Neural progenitor cell (in vitro differentiated cells): ENCODE results near the gene THSD4. TPM values are rescaled to one million over a fixed set of nuclear protein-coding genes. Genes with fewer than 3 reads are reported as not detected.

ENCODE experiments used
- DNase-seq: peaks from one replicate; pipeline ENCODE4 v3.0.0-alpha.2; 2016; ENCODE audit warnings: low spot score
- H2AFZ ChIP-seq: fragments of 200-600 bp; sonication (generic); replicated peaks from 2 replicates; pipeline ENCODE4 v1.6.1; 2016; ENCODE audit warnings: antibody characterized with exemption
- H3F3A ChIP-seq: fragments of 200-600 bp; sonication (generic); 2 replicates; pipeline ENCODE4 v1.6.1; 2016; ENCODE audit warnings: antibody characterized with exemption, low read depth
- H3K27ac ChIP-seq: fragments of 200-600 bp; sonication (generic); 2 replicates; pipeline ENCODE4 v1.5.1; 2016; ENCODE audit warnings: mild to moderate bottlenecking
- H3K27me3 ChIP-seq: fragments of 200-600 bp; sonication (generic); 2 replicates; pipeline ENCODE4 v1.6.1; 2016; ENCODE audit warnings: mild to moderate bottlenecking, moderate library complexity
- H3K36me3 ChIP-seq: fragments of 200-600 bp; sonication (generic); 2 replicates; pipeline ENCODE4 v1.5.1; 2016
- H3K4me1 ChIP-seq: fragments of 200-600 bp; sonication (generic); 2 replicates; pipeline ENCODE4 v1.6.1; 2016; ENCODE audit warnings: mixed run types
- H3K4me2 ChIP-seq: fragments of 200-600 bp; sonication (generic); 2 replicates; pipeline ENCODE4 v1.6.1; 2016
- H3K4me3 ChIP-seq: fragments of 200-600 bp; sonication (generic); 2 replicates; pipeline ENCODE4 v1.5.1; 2016
- H3K79me2 ChIP-seq: fragments of 200-600 bp; sonication (generic); 2 replicates; pipeline ENCODE4 v1.6.1; 2016; ENCODE audit warnings: low read depth
- H3K9ac ChIP-seq: fragments of 200-600 bp; sonication (generic); 2 replicates; pipeline ENCODE4 v1.6.1; 2016
- H3K9me3 ChIP-seq: fragments of 200-600 bp; sonication (generic); 2 replicates; pipeline ENCODE4 v1.5.1; 2016; ENCODE audit warnings: low read depth
- H4K20me1 ChIP-seq: fragments of 200-600 bp; sonication (generic); 2 replicates; pipeline ENCODE4 v1.6.1; 2016; ENCODE audit warnings: low read depth
- H3K27ac Mint-ChIP-seq: 3 replicates; pipeline ENCODE4 v1.8.0; 2021; ENCODE audit warnings: mixed read lengths
- H3K27me3 Mint-ChIP-seq: 2 replicates; pipeline ENCODE4 v1.8.0; 2022; ENCODE audit warnings: low read depth, mild to moderate bottlenecking, inconsistent platforms, moderate library complexity, mixed read lengths; ENCODE audit not compliant: insufficient read depth
- H3K36me3 Mint-ChIP-seq: 3 replicates; pipeline ENCODE4 v1.8.0; 2021; ENCODE audit warnings: mixed read lengths
- H3K4me1 Mint-ChIP-seq: 3 replicates; pipeline ENCODE4 v1.8.0; 2021; ENCODE audit warnings: mixed read lengths
- H3K4me3 Mint-ChIP-seq: 3 replicates; pipeline ENCODE4 v1.8.0; 2021; ENCODE audit warnings: mild to moderate bottlenecking, moderate library complexity, mixed read lengths
- H3K9me3 Mint-ChIP-seq: 3 replicates; pipeline ENCODE4 v1.8.0; 2020; ENCODE audit warnings: mixed read lengths
- EZH2 ChIP-seq: fragments of 200-600 bp; sonication (generic); IDR thresholded peaks from 2 replicates; pipeline ENCODE4 v1.6.1; 2017; ENCODE audit warnings: antibody characterized with exemption, mild to moderate bottlenecking, moderate library complexity
- EZH2phosphoT487 ChIP-seq: fragments of 200-600 bp; sonication (generic); IDR thresholded peaks from 2 replicates; pipeline ENCODE4 v1.6.1; 2017; ENCODE audit warnings: antibody characterized with exemption
- total RNA-seq: library from RNA; depleted of rRNA; stranded (reverse); fragments of >200 nt; gene quantifications from 2 replicates; pipeline ENCODE4 v1.2.3, GENCODE V29; 2015; ENCODE audit warnings: low replicate concordance
- TF ChIP-seq, protein P1 (sequence below): fragments of 200-600 bp; sonication (generic); IDR thresholded peaks from 2 replicates; pipeline ENCODE4 v1.5.1; 2017; ENCODE audit warnings: antibody characterized with exemption, mild to moderate bottlenecking

Gene THSD4
- total RNA-seq, 1 donor from 2014 or later = 2.4 TPM

DNA sequence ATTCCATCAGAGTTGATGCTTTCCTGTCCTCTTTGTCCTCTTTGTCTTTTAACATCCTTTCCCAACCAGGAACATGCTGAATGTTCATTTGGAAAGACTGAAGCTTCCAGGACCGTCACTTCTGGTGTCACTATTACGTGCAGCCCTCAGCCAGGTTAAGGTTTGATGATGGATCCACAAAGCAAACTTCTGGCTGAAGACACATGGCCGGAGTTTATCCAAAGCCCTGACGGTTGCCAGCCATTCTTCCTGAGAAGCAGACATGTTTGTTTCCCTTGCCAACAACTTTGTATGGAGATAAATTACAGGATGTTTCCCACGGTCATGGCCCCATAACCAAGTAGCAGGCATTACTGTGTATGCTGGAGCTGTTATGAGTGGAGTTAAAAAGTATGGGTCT, 236.9 kb downstream of the THSD4 start:
- Histone ChIP-seq H4K20me1 (no peaks in the 10 kb centered on the region), H3K79me2 (no peaks in the 10 kb centered on the region), H3K9ac (no peak overlapping the region), H3K27ac (no peak overlapping the region), H2AFZ (no peak overlapping the region), H3K4me2 (no peak overlapping the region), H3F3A (no peaks in the 10 kb centered on the region), H3K36me3 (no peaks in the 10 kb centered on the region), H3K4me1 (peaks cover 1% of the 10 kb centered on the region), H3K27me3 (no peaks in the 10 kb centered on the region), H3K9me3 (no peaks in the 10 kb centered on the region), H3K4me3 (no peak overlapping the region)
- Mint-ChIP-seq H3K4me1 (peaks cover 11% of the 10 kb centered on the region), H3K4me3 (no peak overlapping the region), H3K27me3 (peaks cover 5% of the 10 kb centered on the region), H3K36me3 (no peaks in the 10 kb centered on the region), H3K27ac (no peak overlapping the region), H3K9me3 (no peaks in the 10 kb centered on the region)
- no peak for DNase-seq
- TF ChIP-seq, protein P1, sequence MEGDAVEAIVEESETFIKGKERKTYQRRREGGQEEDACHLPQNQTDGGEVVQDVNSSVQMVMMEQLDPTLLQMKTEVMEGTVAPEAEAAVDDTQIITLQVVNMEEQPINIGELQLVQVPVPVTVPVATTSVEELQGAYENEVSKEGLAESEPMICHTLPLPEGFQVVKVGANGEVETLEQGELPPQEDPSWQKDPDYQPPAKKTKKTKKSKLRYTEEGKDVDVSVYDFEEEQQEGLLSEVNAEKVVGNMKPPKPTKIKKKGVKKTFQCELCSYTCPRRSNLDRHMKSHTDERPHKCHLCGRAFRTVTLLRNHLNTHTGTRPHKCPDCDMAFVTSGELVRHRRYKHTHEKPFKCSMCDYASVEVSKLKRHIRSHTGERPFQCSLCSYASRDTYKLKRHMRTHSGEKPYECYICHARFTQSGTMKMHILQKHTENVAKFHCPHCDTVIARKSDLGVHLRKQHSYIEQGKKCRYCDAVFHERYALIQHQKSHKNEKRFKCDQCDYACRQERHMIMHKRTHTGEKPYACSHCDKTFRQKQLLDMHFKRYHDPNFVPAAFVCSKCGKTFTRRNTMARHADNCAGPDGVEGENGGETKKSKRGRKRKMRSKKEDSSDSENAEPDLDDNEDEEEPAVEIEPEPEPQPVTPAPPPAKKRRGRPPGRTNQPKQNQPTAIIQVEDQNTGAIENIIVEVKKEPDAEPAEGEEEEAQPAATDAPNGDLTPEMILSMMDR = no peak
- TF ChIP-seq EZH2phosphoT487 (no peak), EZH2 (no peak)

DNA sequence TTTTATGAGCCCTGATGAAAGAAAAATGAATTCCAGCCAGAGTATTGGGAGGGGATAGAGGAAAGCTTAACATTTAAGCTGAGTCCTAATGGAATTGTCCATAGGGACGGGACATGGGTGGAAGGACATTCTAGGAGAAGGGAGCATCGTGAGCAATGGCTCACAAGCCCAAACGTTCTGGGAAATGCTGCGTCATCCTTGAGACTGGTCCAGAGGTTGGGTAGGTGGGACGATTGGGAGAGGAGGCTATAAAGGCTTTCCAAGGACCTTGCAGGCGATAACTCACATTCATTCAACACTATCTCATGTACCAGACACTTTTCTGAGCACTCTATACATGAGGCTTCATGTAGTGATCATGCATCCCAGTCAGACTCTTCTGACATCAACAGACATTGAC, 237.5 kb downstream of the THSD4 start:
- Histone ChIP-seq H3K9me3 (no peaks in the 10 kb centered on the region), H4K20me1 (no peaks in the 10 kb centered on the region), H3K4me1 (peaks cover 6% of the 10 kb centered on the region), H3K4me3 (no peak overlapping the region), H3K9ac (no peak overlapping the region), H3K4me2 (no peak overlapping the region), H3K36me3 (no peaks in the 10 kb centered on the region), H3K79me2 (no peaks in the 10 kb centered on the region), H3K27ac (no peak overlapping the region), H3F3A (no peaks in the 10 kb centered on the region), H3K27me3 (no peaks in the 10 kb centered on the region), H2AFZ (no peak overlapping the region)
- Mint-ChIP-seq H3K27me3 (peaks cover 8% of the 10 kb centered on the region), H3K27ac (no peak overlapping the region), H3K4me1 (peaks cover 17% of the 10 kb centered on the region), H3K9me3 (no peaks in the 10 kb centered on the region), H3K4me3 (no peak overlapping the region), H3K36me3 (no peaks in the 10 kb centered on the region)
- no peak for DNase-seq
- TF ChIP-seq EZH2phosphoT487 = no peak
- TF ChIP-seq EZH2 = no peak
- TF ChIP-seq, protein P1 = no peak

DNA sequence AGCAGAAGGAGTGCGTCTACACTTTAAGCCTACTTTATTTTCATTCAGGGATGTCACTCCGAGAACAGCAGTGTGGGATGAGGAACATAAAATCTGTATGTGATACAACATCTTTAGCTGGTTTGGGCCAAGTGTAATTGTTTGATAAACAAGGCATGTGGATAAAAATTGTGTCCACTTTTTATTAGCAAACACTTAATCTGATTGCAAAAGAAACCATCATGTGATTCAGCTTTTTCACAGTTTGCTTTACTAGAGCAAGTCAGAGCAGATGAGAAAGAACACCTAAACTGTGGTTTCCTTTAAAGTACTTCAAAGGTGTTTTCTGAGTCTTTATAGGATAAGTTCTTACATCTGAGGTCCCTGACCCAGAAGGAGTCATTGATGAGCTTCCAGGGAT, 237.9 kb downstream of the THSD4 start:
- H4K20me1 ChIP-seq = no peaks in the 10 kb centered on the region
- DNase-seq = no peak
- H3K9ac ChIP-seq = no peak overlapping the region
- H3K4me3 ChIP-seq = no peak overlapping the region
- peaks cover 20% of the 10 kb centered on the region for H3K4me1 Mint-ChIP-seq
- no peak overlapping the region for H3K27ac ChIP-seq
- no peaks in the 10 kb centered on the region for H3K9me3 Mint-ChIP-seq
- H3K9me3 ChIP-seq = no peaks in the 10 kb centered on the region
- no peak overlapping the region for H3K27ac Mint-ChIP-seq
- H3K27me3 Mint-ChIP-seq = peaks cover 8% of the 10 kb centered on the region
- no peaks in the 10 kb centered on the region for H3K79me2 ChIP-seq
- H3K36me3 Mint-ChIP-seq = no peaks in the 10 kb centered on the region
- H3K4me1 ChIP-seq = peaks cover 10% of the 10 kb centered on the region
- H3K4me2 ChIP-seq = no peak overlapping the region
- TF ChIP-seq EZH2 (no peak), EZH2phosphoT487 (no peak)
- TF ChIP-seq, protein P1 = no peak
- no peaks in the 10 kb centered on the region for H3K27me3 ChIP-seq
- H3F3A ChIP-seq = no peaks in the 10 kb centered on the region
- H2AFZ ChIP-seq = no peak overlapping the region
- H3K36me3 ChIP-seq = no peaks in the 10 kb centered on the region
- no peak overlapping the region for H3K4me3 Mint-ChIP-seq
